GM19452 (cell line): Measurements from ENCODE around the gene SRP14.

ENCODE experiments used
- ATAC-seq: cut with Tn5 transposase; IDR thresholded peaks from one replicate; pipeline ENCODE4 v1.9.1; 2021; ENCODE audit not compliant: unreplicated experiment

SRP14 gene

GRCh38 chr15:40069178-40070165 is 30.5 kb upstream of the SRP14 start:
- peak; percentile 62 for ATAC-seq

- ATAC-seq = no peak
These were observed 29.1 kb upstream of the SRP14 start for GRCh38 chr15:40067921-40068624.

- no peak for ATAC-seq
These were observed 27.6 kb upstream of the SRP14 start for GRCh38 chr15:40066589-40066988.

GRCh38 chr15:40065166-40065565 is 26.2 kb upstream of the SRP14 start:
- ATAC-seq = no peak

GRCh38 chr15:40064231-40064894 is 25.4 kb upstream of the SRP14 start:
- peak; percentile 49 for ATAC-seq

GRCh38 chr15:40063563-40064011 is 24.6 kb upstream of the SRP14 start:
- no peak for ATAC-seq

- ATAC-seq = no peak
These were observed 24.0 kb upstream of the SRP14 start for GRCh38 chr15:40062816-40063562.

GRCh38 chr15:40061212-40061901 is 22.4 kb upstream of the SRP14 start:
- peak; percentile 57 for ATAC-seq

- ATAC-seq = no peak
These were observed 21.4 kb upstream of the SRP14 start for GRCh38 chr15:40060236-40060961.

- ATAC-seq = no peak
These were observed 20.8 kb upstream of the SRP14 start for GRCh38 chr15:40059821-40060220.

GRCh38 chr15:40058476-40059140 is 19.6 kb upstream of the SRP14 start:
- no peak for ATAC-seq

GRCh38 chr15:40055576-40056293 is 16.8 kb upstream of the SRP14 start:
- no peak for ATAC-seq

GRCh38 chr15:40054855-40055575 is 16.0 kb upstream of the SRP14 start:
- ATAC-seq = peak; percentile 81

- peak; percentile 51 for ATAC-seq
These were observed 15.5 kb upstream of the SRP14 start for GRCh38 chr15:40054605-40054854.

GRCh38 chr15:40053831-40054604 is 15.0 kb upstream of the SRP14 start:
- ATAC-seq = peak; percentile 27

GRCh38 chr15:40053079-40053830 is 14.3 kb upstream of the SRP14 start:
- ATAC-seq = no peak
